ENCODE data around the gene ALMS1. TPM values are rescaled to one million over a fixed set of nuclear protein-coding genes. Genes with fewer than 3 reads are reported as not detected.

Gene ALMS1
- total and polyA plus RNA-seq, 12 donors, result 6.2 to 33.3 (median 12.0) TPM

- H3K27ac ChIP-seq, result peak overlapping the region in 4 of 5 donors; percentile 89 to 96 (median 92)
- H3K9me3 ChIP-seq (replicated peaks in 1 of 3), result no peaks in the 10 kb centered on the region
- H3K4me3 ChIP-seq, result peak overlapping the region in 3 of 4 donors; percentile 9 to 88 (median 60)
- intact Hi-C loops (cut with DNase I), result no loop called here
- H3K36me3 ChIP-seq (replicated peaks in 1 of 2), result no peaks in the 10 kb centered on the region
- no peak for DNase-seq
- TF ChIP-seq POLR2A (IDR thresholded peaks at IDR 0.05), result no peak
- no peak for TF ChIP-seq CTCF (IDR thresholded peaks at IDR 0.05)
- H3K4me1 ChIP-seq (replicated peaks in 1 of 2), result peaks cover 9 to 17% of the 10 kb centered on the region in 2 donors
- H3K27me3 ChIP-seq, result no peaks in the 10 kb centered on the region
- 3 to 5% (median 4%) methylated on average over 9 of the region's 9 CpGs for WGBS, 4 donors
Observed at GRCh38 chr2:73385123-73385503, 523 bp upstream of the ALMS1 start.

GRCh38 chr2:73386342-73386868, 769 bp downstream of the ALMS1 start:
- H3K27me3 ChIP-seq, result no peaks in the 10 kb centered on the region
- no peak for DNase-seq
- intact Hi-C loops (cut with DNase I), result no loop called here
- H3K4me3 ChIP-seq, result peak overlapping the region; percentile 14 to 88 (median 56)
- TF ChIP-seq CTCF (IDR thresholded peaks at IDR 0.05) (no peak), POLR2A (IDR thresholded peaks at IDR 0.05) (no peak)
- no peaks in the 10 kb centered on the region for H3K9me3 ChIP-seq (replicated peaks in 1 of 3)
- H3K4me1 ChIP-seq (replicated peaks in 1 of 2), result peaks cover 9 to 17% of the 10 kb centered on the region in 2 donors
- no peaks in the 10 kb centered on the region for H3K36me3 ChIP-seq (replicated peaks in 1 of 2)
- H3K27ac ChIP-seq, result peak overlapping the region in 4 of 5 donors; percentile 89 to 96 (median 92)
- 0 to 1% (median 0%) methylated on average over 19 to 24 of the region's 24 CpGs for WGBS, 4 donors

- Histone ChIP-seq H3K4me1 (replicated peaks in 1 of 2) (peaks cover 9 to 17% of the 10 kb centered on the region in 2 donors), H3K4me3 (peak overlapping the region in 1 of 4 donors; percentile 60), H3K36me3 (replicated peaks in 1 of 2) (no peaks in the 10 kb centered on the region), H3K27ac (peak overlapping the region in 1 of 5 donors; percentile 93), H3K27me3 (no peaks in the 10 kb centered on the region), H3K9me3 (replicated peaks in 1 of 3) (no peaks in the 10 kb centered on the region)
- 18 to 28% (median 26%) methylated on average over 6 of the region's 6 CpGs for WGBS, 4 donors
- no peak for TF ChIP-seq CTCF (IDR thresholded peaks at IDR 0.05)
- no peak for TF ChIP-seq POLR2A (IDR thresholded peaks at IDR 0.05)
- intact Hi-C loops (cut with DNase I), result no loop called here
- DNase-seq, result no peak
Observed at GRCh38 chr2:73386894-73387636, 1.4 kb downstream of the ALMS1 start.

GRCh38 chr2:73402386-73403103, 16.9 kb downstream of the ALMS1 start:
- H3K4me3 ChIP-seq, result no peak overlapping the region
- H3K27ac ChIP-seq, result no peak overlapping the region
- H3K9me3 ChIP-seq (replicated peaks in 1 of 3), result peaks cover 0 to 17% (median 4%) of the 10 kb centered on the region in 3 donors
- 92 to 96% (median 95%) methylated on average over 9 of the region's 9 CpGs for WGBS, 4 donors
- intact Hi-C loops (cut with DNase I), result no loop called here
- no peaks in the 10 kb centered on the region for H3K36me3 ChIP-seq (replicated peaks in 1 of 2)
- H3K27me3 ChIP-seq, result no peaks in the 10 kb centered on the region
- no peaks in the 10 kb centered on the region for H3K4me1 ChIP-seq (replicated peaks in 1 of 2)
- DNase-seq, result no peak
- TF ChIP-seq CTCF (IDR thresholded peaks at IDR 0.05) (no peak), POLR2A (IDR thresholded peaks at IDR 0.05) (no peak)

Data from adrenal gland (tissue), 12 donors.